ENCODE data around the gene GRIA4. TPM values are rescaled to one million over a fixed set of nuclear protein-coding genes. Genes with fewer than 3 reads are reported as not detected.

GRIA4 gene
- total and polyA plus RNA-seq, 11 donors = 0.45 TPM; not detected in 10

DNA sequence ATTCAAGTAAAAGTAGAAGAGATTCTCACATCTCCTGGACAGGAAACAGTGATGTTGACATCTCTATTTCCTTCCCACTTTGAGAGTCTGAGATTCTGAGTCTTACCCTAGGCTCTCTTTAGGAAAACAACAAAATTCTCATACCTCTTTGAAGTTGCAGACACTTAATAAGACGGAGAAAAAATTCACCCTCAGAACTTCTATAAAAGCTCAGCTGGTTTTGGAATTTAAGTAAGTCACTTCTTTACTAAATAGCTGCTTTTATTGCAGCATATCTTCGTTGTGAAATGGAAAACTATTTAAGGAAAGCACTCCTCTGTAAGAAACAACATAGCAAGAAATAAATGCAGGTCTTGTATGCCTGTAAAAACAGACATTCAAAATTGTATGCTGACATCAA lies 333.0 kb downstream of the GRIA4 start:
- DNase-seq (no peak), ATAC-seq (no peak)
- no peaks in the 10 kb centered on the region for H3K27me3 ChIP-seq
- H3K4me3 ChIP-seq = no peak overlapping the region
- H3K4me1 ChIP-seq = no peaks in the 10 kb centered on the region
- no peak overlapping the region for H3K27ac ChIP-seq
- WGBS, 4 donors = 41 to 57% (median 52%) methylated on average over 2 of the region's 2 CpGs
- intact Hi-C loops (cut with DNase I) = no loop called here
- no peaks in the 10 kb centered on the region for H3K36me3 ChIP-seq
- TF ChIP-seq, protein P1, sequence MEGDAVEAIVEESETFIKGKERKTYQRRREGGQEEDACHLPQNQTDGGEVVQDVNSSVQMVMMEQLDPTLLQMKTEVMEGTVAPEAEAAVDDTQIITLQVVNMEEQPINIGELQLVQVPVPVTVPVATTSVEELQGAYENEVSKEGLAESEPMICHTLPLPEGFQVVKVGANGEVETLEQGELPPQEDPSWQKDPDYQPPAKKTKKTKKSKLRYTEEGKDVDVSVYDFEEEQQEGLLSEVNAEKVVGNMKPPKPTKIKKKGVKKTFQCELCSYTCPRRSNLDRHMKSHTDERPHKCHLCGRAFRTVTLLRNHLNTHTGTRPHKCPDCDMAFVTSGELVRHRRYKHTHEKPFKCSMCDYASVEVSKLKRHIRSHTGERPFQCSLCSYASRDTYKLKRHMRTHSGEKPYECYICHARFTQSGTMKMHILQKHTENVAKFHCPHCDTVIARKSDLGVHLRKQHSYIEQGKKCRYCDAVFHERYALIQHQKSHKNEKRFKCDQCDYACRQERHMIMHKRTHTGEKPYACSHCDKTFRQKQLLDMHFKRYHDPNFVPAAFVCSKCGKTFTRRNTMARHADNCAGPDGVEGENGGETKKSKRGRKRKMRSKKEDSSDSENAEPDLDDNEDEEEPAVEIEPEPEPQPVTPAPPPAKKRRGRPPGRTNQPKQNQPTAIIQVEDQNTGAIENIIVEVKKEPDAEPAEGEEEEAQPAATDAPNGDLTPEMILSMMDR (IDR thresholded peaks at IDR 0.05) = no peak
- no peak for TF ChIP-seq POLR2A (IDR thresholded peaks at IDR 0.05)
- H3K9me3 ChIP-seq = no peaks in the 10 kb centered on the region

DNA sequence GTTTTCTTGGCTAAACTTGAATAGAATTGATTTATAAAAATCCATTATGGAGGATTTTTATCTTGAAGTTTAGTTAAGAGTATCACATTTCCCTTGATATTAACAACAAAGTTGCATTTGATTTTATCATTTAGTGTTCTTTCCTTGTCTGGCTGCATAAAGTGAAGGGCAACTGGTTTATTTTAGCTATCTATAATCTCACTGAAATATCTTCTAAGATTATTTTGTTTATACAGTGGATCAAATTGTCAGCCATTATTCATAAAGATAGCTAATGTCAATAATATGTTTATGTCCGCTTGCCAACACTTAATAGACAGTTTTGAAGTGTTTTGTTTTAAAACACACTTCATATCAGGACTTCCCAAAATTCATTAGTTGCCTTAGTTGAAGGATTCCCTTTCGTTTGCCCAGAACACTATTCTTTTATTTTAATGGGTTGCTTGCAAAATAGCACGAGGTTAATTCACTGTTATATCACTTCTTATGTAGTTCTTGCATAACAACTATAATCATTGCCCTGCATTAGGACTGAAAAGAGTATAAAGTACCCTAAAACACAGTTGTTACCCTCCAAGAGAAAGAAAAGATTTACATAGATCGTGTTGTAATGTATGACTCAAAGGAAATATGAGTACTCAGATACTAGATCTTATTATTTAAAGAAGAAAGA lies 339.2 kb downstream of the GRIA4 start:
- Histone ChIP-seq H3K4me1 (no peaks in the 10 kb centered on the region), H3K36me3 (no peaks in the 10 kb centered on the region), H3K4me3 (no peak overlapping the region), H3K27ac (no peak overlapping the region), H3K9me3 (no peaks in the 10 kb centered on the region), H3K27me3 (no peaks in the 10 kb centered on the region)
- no peak for TF ChIP-seq POLR2A (IDR thresholded peaks at IDR 0.05)
- TF ChIP-seq, protein P1 (IDR thresholded peaks at IDR 0.05) = no peak
- no peak for ATAC-seq
- 62 to 76% (median 70%) methylated on average over 4 of the region's 4 CpGs for WGBS, 4 donors
- intact Hi-C loops (cut with DNase I) = no loop called here
- no peak for DNase-seq

DNA sequence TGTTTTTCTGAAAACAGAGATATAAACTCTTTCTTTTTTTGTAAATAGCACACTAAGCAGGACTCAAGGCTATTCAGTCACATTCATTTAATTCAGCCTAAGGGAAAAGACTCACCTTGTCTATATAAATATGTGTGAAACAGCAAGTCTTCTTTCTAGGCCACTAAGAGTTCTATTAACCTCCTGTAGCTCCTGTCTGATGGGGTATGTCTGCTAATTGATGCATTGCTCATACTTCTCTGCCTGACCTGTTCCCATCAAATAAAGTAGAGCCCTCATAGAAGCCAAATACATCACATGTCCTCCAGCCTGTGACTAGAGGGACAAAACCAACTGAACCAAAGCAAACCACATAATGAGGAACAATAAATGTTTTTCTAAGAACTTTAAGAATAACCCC lies 344.0 kb downstream of the GRIA4 start:
- intact Hi-C loops (cut with DNase I) = no loop called here
- no peaks in the 10 kb centered on the region for H3K27me3 ChIP-seq

More for the DNA sequence above, 344.0 kb downstream of the GRIA4 start:
- ATAC-seq (no peak), DNase-seq (no peak)
- TF ChIP-seq, protein P1 (IDR thresholded peaks at IDR 0.05) = no peak
- TF ChIP-seq POLR2A (IDR thresholded peaks at IDR 0.05) = no peak
- Histone ChIP-seq H3K4me3 (no peak overlapping the region), H3K27ac (no peak overlapping the region), H3K36me3 (no peaks in the 10 kb centered on the region), H3K9me3 (peaks cover 0 to 5% (median 0%) of the 10 kb centered on the region in 12 donors), H3K4me1 (no peaks in the 10 kb centered on the region)

All from heart left ventricle (tissue), 16 donors.